HEK293T (cell line): ENCODE measurements around the gene DGKD.

Experiments used
- CTCF ChIA-PET: fragments of 350-600 bp; formaldehyde crosslinking; extraction: SDS; loops from one replicate; lab custom pipeline; 2021; ENCODE audit warnings: antibody characterized with exemption, inconsistent platforms; lab: Yijun Ruan, JAX
- POLR2A ChIA-PET: fragments of 350-600 bp; formaldehyde crosslinking; extraction: SDS; loops from one replicate; lab custom pipeline; 2020; ENCODE audit warnings: antibody characterized with exemption, inconsistent platforms; lab: Yijun Ruan, JAX
- DNase-seq: peaks from one replicate; pipeline ENCODE4 v3.0.0; 2012; ENCODE audit warnings: mixed read lengths; ENCODE audit errors: extremely low spot score
- ARNT ChIP-seq: fragments of 450-650 bp; IDR thresholded peaks from 2 replicates; pipeline ENCODE4 v1.6.1; 2017; ENCODE audit warnings: mild to moderate bottlenecking
- BHLHE40 ChIP-seq: fragments of 450-650 bp; IDR thresholded peaks from 2 replicates; pipeline ENCODE4 v1.6.1; 2016; ENCODE audit warnings: mild to moderate bottlenecking, moderate library complexity, borderline replicate concordance
- CTBP1 ChIP-seq: fragments of 450-650 bp; IDR thresholded peaks from 2 replicates; pipeline ENCODE4 v1.6.1; 2016; ENCODE audit warnings: borderline replicate concordance
- ELF4 ChIP-seq: fragments of 450-650 bp; IDR thresholded peaks from 2 replicates; pipeline ENCODE4 v1.6.1; 2017; ENCODE audit warnings: antibody characterized with exemption
- FOXA1 ChIP-seq: fragments of 450-650 bp; IDR thresholded peaks from 2 replicates; pipeline ENCODE4 v1.6.1; 2016; ENCODE audit warnings: mild to moderate bottlenecking
- FOXK2 ChIP-seq: fragments of 450-650 bp; IDR thresholded peaks from 2 replicates; pipeline ENCODE4 v1.6.1; 2016; ENCODE audit warnings: mild to moderate bottlenecking
- FOXM1 ChIP-seq: fragments of 450-650 bp; IDR thresholded peaks from 2 replicates; pipeline ENCODE4 v1.6.1; 2017; ENCODE audit warnings: mild to moderate bottlenecking, borderline replicate concordance
- HDGF ChIP-seq: fragments of 450-650 bp; IDR thresholded peaks from 2 replicates; pipeline ENCODE4 v1.6.1; 2017; ENCODE audit warnings: antibody characterized with exemption, borderline replicate concordance
- L3MBTL2 ChIP-seq: fragments of 450-650 bp; conservative IDR thresholded peaks from 2 replicates; pipeline ENCODE4 v1.6.1; 2016; ENCODE audit warnings: mild to moderate bottlenecking
- LEF1 ChIP-seq: fragments of 450-650 bp; IDR thresholded peaks from 2 replicates; pipeline ENCODE4 v1.6.1; 2017; ENCODE audit warnings: mild to moderate bottlenecking, borderline replicate concordance
- NFRKB ChIP-seq: fragments of 450-650 bp; IDR thresholded peaks from 2 replicates; pipeline ENCODE4 v1.6.1; 2016; ENCODE audit warnings: mild to moderate bottlenecking, moderate library complexity
- PKNOX1 ChIP-seq: fragments of 450-650 bp; IDR thresholded peaks from 2 replicates; pipeline ENCODE4 v1.6.1; 2016
- SP1 ChIP-seq: fragments of 450-650 bp; IDR thresholded peaks from 2 replicates; pipeline ENCODE4 v1.6.1; 2017
- SUZ12 ChIP-seq: fragments of 450-650 bp; IDR thresholded peaks from 2 replicates; pipeline ENCODE4 v1.6.1; 2016; ENCODE audit warnings: mild to moderate bottlenecking
- TARDBP ChIP-seq: fragments of 450-650 bp; IDR thresholded peaks from 2 replicates; pipeline ENCODE4 v1.6.1; 2016
- ZNF384 ChIP-seq: fragments of 450-650 bp; IDR thresholded peaks from 2 replicates; pipeline ENCODE4 v1.6.1; 2016

Gene DGKD

GRCh38 chr2:233456111-233456510 is 101.8 kb downstream of the DGKD start:
- ChIA-PET POLR2A (no interaction called here), CTCF (no interaction called here)
- TF ChIP-seq L3MBTL2 (no peak), CTBP1 (no peak), SP1 (no peak), FOXK2 (no peak), FOXA1 (no peak), TARDBP (no peak), ZNF384 (no peak), BHLHE40 (no peak), ELF4 (no peak), ARNT (no peak), SUZ12 (no peak)
- no peak for DNase-seq

- TF ChIP-seq FOXK2, result no peak
- no peak for TF ChIP-seq ARNT
- no peak for TF ChIP-seq NFRKB
- TF ChIP-seq ELF4, result no peak
- TF ChIP-seq FOXA1, result no peak
- TF ChIP-seq HDGF, result no peak
- TF ChIP-seq PKNOX1, result no peak
- no peak for TF ChIP-seq SUZ12
- TF ChIP-seq L3MBTL2, result no peak
- TF ChIP-seq LEF1, result no peak
- TF ChIP-seq FOXM1, result no peak
- ChIA-PET POLR2A (no interaction called here), CTCF (no interaction called here)
- DNase-seq, result no peak
Measured at GRCh38 chr2:233456934-233457333, 102.6 kb downstream of the DGKD start.

GRCh38 chr2:233457356-233457755 is 103.1 kb downstream of the DGKD start:
- ChIA-PET POLR2A (no interaction called here), CTCF (no interaction called here)
- no peak for TF ChIP-seq ZNF384
- no peak for TF ChIP-seq L3MBTL2
- DNase-seq, result no peak

GRCh38 chr2:233458031-233458610 is 103.8 kb downstream of the DGKD start:
- CTCF ChIA-PET, result interaction anchor here (0.6 kb wide), 1 partner anchor 11 kb away, joined by 3 read pairs; no protein-coding TSS in a partner anchor
- DNase-seq, result no peak
- TF ChIP-seq ZNF384 (no peak), NFRKB (no peak), FOXK2 (no peak), ELF4 (no peak), SUZ12 (no peak), FOXA1 (no peak), CTBP1 (no peak)
- POLR2A ChIA-PET, result no interaction called here

GRCh38 chr2:233458826-233459225 is 104.5 kb downstream of the DGKD start:
- ChIA-PET POLR2A (no interaction called here), CTCF (no interaction called here)
- TF ChIP-seq BHLHE40 (no peak), FOXM1 (no peak), ARNT (no peak), TARDBP (no peak), LEF1 (no peak)
- DNase-seq, result no peak

GRCh38 chr2:233459426-233459825 is 105.1 kb downstream of the DGKD start:
- POLR2A ChIA-PET, result no interaction called here
- CTCF ChIA-PET, result no interaction called here
- no peak for DNase-seq
- no peak for TF ChIP-seq L3MBTL2
- TF ChIP-seq CTBP1, result no peak
- no peak for TF ChIP-seq FOXK2
- TF ChIP-seq SUZ12, result no peak
- no peak for TF ChIP-seq ZNF384
- TF ChIP-seq LEF1, result no peak
- TF ChIP-seq PKNOX1, result no peak
- TF ChIP-seq ARNT, result no peak
- TF ChIP-seq ELF4, result no peak
- no peak for TF ChIP-seq SP1
- no peak for TF ChIP-seq FOXA1
- no peak for TF ChIP-seq FOXM1
- no peak for TF ChIP-seq TARDBP
- TF ChIP-seq BHLHE40, result no peak

GRCh38 chr2:233460726-233461441 is 106.6 kb downstream of the DGKD start:
- DNase-seq, result no peak
- ChIA-PET CTCF (no interaction called here), POLR2A (no interaction called here)
- TF ChIP-seq NFRKB, result no peak
- no peak for TF ChIP-seq TARDBP
- TF ChIP-seq L3MBTL2, result no peak
- no peak for TF ChIP-seq LEF1
- TF ChIP-seq FOXM1, result no peak
- TF ChIP-seq HDGF, result no peak
- no peak for TF ChIP-seq BHLHE40
- TF ChIP-seq ELF4, result no peak
- no peak for TF ChIP-seq ARNT
- no peak for TF ChIP-seq FOXA1
- no peak for TF ChIP-seq PKNOX1
- no peak for TF ChIP-seq SUZ12
